Calu3 (cell line): ENCODE results near the gene SLC17A2. TPM values are rescaled to one million over a fixed set of nuclear protein-coding genes. Genes with fewer than 3 reads are reported as not detected.
A peak's percentile ranks its signal among the peaks of the same experiment; 100 is the strongest.

Experiments used
- BruUV-seq: library from RNA; stranded (reverse); fragments of 400-500 nt; replicated peaks from 2 replicates; lab custom pipeline; 2021; lab: Mats Ljungman, UMichigan
- CTCF ChIA-PET: fragments of 300-600 bp; sonication (Branson Sonifier 250); formaldehyde crosslinking; loops from one replicate; lab custom pipeline; 2022; ENCODE audit warnings: antibody characterized with exemption; lab: Charles Lee
- DNase-seq: peaks from one replicate; pipeline ENCODE4 v3.0.0; 2022
- H3K27ac Mint-ChIP-seq: one replicate; pipeline ENCODE4 v1.8.0; 2022; ENCODE audit warnings: mixed read lengths; ENCODE audit not compliant: unreplicated experiment
- H3K27me3 Mint-ChIP-seq: one replicate; pipeline ENCODE4 v1.8.0; 2022; ENCODE audit warnings: mixed read lengths; ENCODE audit not compliant: unreplicated experiment
- H3K36me3 Mint-ChIP-seq: one replicate; pipeline ENCODE4 v1.8.0; 2022; ENCODE audit warnings: mild to moderate bottlenecking, moderate library complexity, mixed read lengths; ENCODE audit not compliant: insufficient read depth, unreplicated experiment
- H3K4me1 Mint-ChIP-seq: one replicate; pipeline ENCODE4 v1.8.0; 2022; ENCODE audit warnings: mild to moderate bottlenecking, low read depth, mixed read lengths; ENCODE audit not compliant: unreplicated experiment
- H3K4me3 Mint-ChIP-seq: one replicate; pipeline ENCODE4 v1.8.0; 2022; ENCODE audit warnings: mild to moderate bottlenecking, low read depth, moderate library complexity, mixed read lengths; ENCODE audit not compliant: unreplicated experiment
- H3K9me3 Mint-ChIP-seq: one replicate; pipeline ENCODE4 v1.8.0; 2022; ENCODE audit warnings: low read depth, mixed read lengths; ENCODE audit not compliant: unreplicated experiment
- intact Hi-C: fragments of 100-400 bp; cut with micrococcal nuclease; formaldehyde crosslinking; loops from one replicate; pipeline ENCODE4 v1.10.0; 2022; ENCODE audit not compliant: unreplicated experiment
- total RNA-seq: library from RNA; stranded (reverse); gene quantifications from 2 replicates; pipeline ENCODE4 v1.2.3, GENCODE V29; 2022
- TF ChIP-seq, protein P1 (sequence below): fragments of 200-600 bp; IDR thresholded peaks from one replicate; pipeline ENCODE4 v1.8.0; 2022; ENCODE audit warnings: antibody characterized with exemption; ENCODE audit not compliant: unreplicated experiment

SLC17A2 gene
- total RNA-seq, 1 experiment from 2014 or later = not detected

DNA sequence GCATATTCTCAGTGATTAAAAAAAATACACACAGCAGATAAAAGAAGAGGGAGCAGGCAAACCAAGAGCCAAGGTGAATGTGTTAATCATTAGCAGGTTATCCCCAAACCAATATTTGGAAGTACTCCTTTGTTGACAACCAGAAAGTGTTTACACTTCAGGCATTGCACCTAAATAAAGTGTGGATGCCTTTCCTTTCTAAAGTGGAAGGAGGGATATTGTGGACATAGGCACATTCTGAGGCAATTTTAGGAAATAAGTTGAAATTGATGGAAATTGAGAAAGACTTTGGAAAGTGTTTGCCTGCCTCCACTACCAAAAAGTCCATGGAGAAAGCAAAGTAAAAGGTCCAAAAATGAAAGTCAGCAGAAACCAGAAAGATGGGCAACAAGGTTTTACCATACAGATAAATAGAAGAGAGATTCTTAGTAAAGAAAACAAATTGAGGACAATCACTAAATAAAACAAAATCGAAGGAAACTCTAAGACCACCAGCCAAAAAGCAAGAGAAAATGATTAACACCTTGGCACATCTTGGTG lies 22.9 kb downstream of the SLC17A2 start:
- TF ChIP-seq, protein P1, sequence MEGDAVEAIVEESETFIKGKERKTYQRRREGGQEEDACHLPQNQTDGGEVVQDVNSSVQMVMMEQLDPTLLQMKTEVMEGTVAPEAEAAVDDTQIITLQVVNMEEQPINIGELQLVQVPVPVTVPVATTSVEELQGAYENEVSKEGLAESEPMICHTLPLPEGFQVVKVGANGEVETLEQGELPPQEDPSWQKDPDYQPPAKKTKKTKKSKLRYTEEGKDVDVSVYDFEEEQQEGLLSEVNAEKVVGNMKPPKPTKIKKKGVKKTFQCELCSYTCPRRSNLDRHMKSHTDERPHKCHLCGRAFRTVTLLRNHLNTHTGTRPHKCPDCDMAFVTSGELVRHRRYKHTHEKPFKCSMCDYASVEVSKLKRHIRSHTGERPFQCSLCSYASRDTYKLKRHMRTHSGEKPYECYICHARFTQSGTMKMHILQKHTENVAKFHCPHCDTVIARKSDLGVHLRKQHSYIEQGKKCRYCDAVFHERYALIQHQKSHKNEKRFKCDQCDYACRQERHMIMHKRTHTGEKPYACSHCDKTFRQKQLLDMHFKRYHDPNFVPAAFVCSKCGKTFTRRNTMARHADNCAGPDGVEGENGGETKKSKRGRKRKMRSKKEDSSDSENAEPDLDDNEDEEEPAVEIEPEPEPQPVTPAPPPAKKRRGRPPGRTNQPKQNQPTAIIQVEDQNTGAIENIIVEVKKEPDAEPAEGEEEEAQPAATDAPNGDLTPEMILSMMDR = no peak
- Mint-ChIP-seq H3K4me3 (no peak overlapping the region), H3K9me3 (peaks cover 2% of the 10 kb centered on the region), H3K36me3 (no peaks in the 10 kb centered on the region), H3K27me3 (no peaks in the 10 kb centered on the region), H3K4me1 (peaks cover 16% of the 10 kb centered on the region), H3K27ac (no peak overlapping the region)
- CTCF ChIA-PET = interaction anchor here (0.5 to 3.3 kb wide), 2 partner anchors 8 to 157 kb away, joined by 9 to 15 read pairs; no protein-coding TSS in a partner anchor
- BruUV-seq = no TSS peak
- no peak for DNase-seq
- intact Hi-C loops = no loop called here

- CTCF ChIA-PET = no interaction called here
- TF ChIP-seq, protein P1 = no peak
- Mint-ChIP-seq H3K36me3 (no peaks in the 10 kb centered on the region), H3K27me3 (no peaks in the 10 kb centered on the region), H3K27ac (no peak overlapping the region), H3K4me1 (peaks cover 26% of the 10 kb centered on the region), H3K9me3 (no peaks in the 10 kb centered on the region), H3K4me3 (no peak overlapping the region)
- intact Hi-C loops = loop anchor here (5.0 kb wide), 1 partner anchor 39 kb away; no protein-coding TSS in a partner anchor
- no peak for DNase-seq
- BruUV-seq = no TSS peak
Measured at GRCh38 chr6:25903467-25904099, 26.9 kb downstream of the SLC17A2 start.

- DNase-seq = no peak
- TF ChIP-seq, protein P1 = no peak
- Mint-ChIP-seq H3K4me3 (no peak overlapping the region), H3K36me3 (no peaks in the 10 kb centered on the region), H3K27me3 (no peaks in the 10 kb centered on the region), H3K27ac (no peak overlapping the region), H3K4me1 (peaks cover 30% of the 10 kb centered on the region), H3K9me3 (no peaks in the 10 kb centered on the region)
- intact Hi-C loops = loop anchor here (5.0 kb wide), 1 partner anchor 40 kb away; no protein-coding TSS in a partner anchor
- no TSS peak for BruUV-seq
- CTCF ChIA-PET = no interaction called here
Measured at GRCh38 chr6:25902071-25902470, 28.4 kb downstream of the SLC17A2 start.

- H3K36me3 Mint-ChIP-seq = no peaks in the 10 kb centered on the region
- H3K4me3 Mint-ChIP-seq = no peak overlapping the region
- TF ChIP-seq, protein P1 = no peak
- CTCF ChIA-PET = interaction anchor here (2.6 kb wide), 1 partner anchor 8 kb away, joined by 15 read pairs; no protein-coding TSS in a partner anchor
- H3K27ac Mint-ChIP-seq = peak overlapping the region; percentile 63
- no peaks in the 10 kb centered on the region for H3K27me3 Mint-ChIP-seq
- intact Hi-C loops = loop anchor here (5.0 kb wide), 1 partner anchor 41 kb away; no protein-coding TSS in a partner anchor
- H3K4me1 Mint-ChIP-seq = peaks cover 30% of the 10 kb centered on the region
- no peak for DNase-seq
- BruUV-seq = no TSS peak
- H3K9me3 Mint-ChIP-seq = no peaks in the 10 kb centered on the region
Measured at GRCh38 chr6:25900843-25901242, 29.6 kb downstream of the SLC17A2 start.
